ENCODE data around the gene USB1.
"Not testable (repeated sequence)": the region's sequence is repeated elsewhere in the genome, so short reads cannot be mapped to it uniquely, and the experiment has no call there.

The USB1 gene

DNA sequence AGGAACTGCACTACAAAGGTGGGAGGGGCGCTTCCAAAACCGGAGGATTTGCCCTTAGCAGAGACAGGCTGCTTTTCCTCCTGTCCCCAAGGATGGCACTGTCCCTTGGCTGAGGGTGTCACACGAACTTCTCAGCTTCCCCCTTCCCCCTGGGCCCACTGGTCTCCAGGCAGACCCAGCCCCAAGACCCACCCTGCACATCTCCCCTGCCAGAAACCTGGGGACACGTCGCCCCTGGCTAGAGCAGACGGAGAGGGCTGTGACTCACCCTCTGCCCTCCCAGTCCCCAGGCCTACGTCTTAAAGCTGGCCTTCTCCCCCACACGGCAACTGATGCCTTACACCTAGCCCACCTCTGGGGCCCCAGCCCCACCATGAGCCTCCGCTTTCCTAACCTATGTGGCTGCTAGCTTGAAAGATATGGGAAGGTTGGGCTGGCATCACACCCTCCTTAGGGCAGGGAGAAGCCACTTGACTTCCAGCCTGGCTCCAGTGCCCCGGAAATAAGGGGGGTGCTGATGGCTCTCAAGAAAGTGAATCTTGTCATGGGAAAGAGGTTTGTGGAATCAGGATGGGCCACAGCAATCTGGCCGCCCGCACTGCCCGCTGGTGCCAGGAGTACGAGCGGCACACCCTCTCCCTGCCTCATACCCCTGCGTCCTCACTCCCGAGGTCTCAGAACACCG, 5.3 kb upstream of the USB1 start:
- DNase-seq (ENCODE audit: low read depth) = no peak

GRCh38 chr16:57996406-57997175, 4.6 kb upstream of the USB1 start:
- no peak for DNase-seq (ENCODE audit: low read depth)

DNA sequence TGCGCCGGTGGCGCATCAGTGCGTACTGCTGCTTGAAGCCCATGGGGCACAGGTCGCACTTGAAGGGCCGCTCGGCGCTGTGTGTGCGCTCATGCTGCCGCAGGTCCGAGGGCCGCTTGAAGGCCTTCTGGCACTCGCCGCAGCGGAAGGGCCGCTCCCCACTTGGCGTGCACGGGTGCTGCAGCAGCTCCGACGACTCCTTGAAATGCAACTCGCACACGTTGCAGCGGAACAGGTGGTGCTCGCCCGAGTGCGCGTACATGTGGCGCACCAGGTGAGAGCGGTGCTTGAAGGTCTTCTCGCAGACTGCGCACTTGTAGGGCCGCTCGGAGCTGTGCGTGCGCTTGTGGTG, 4.1 kb upstream of the USB1 start:
- no peak for DNase-seq (ENCODE audit: low read depth)

DNA sequence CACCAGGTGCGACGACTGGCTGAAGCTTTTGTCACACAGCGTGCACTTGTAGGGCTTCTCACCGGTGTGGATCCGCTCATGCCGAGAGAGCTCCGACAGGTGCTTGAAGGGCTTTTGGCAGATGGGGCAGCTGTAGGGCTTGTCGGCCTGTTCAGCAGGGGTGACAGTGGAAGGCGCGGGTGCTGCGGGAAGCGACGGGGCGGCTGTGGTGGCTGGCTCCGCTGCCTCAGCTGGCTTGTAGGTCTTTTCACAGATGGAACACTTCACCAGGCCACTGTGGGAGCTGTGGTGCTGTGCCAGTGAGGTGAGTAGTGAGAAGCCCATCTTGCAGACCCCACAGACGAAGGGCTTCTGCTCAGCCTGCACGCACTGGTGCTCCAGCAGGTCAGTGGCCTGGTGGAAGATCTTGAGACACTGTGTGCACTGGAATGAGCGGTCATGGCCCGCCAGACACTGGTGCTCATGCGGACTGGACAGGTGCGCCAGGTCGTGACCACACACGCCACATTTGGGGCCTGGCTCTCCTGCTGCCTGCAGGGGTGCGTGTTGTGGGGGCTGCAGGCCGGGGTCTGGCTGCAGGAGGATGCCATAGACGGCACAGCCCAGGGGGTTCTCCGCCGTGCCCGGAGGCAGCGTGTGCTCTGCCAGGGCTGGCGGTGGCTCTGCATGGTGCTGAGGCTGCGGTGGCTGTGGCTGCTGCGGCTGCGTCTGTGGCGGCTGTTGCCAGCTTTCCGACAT, 3.5 kb upstream of the USB1 start:
- DNase-seq (ENCODE audit: low read depth) = no peak

DNA sequence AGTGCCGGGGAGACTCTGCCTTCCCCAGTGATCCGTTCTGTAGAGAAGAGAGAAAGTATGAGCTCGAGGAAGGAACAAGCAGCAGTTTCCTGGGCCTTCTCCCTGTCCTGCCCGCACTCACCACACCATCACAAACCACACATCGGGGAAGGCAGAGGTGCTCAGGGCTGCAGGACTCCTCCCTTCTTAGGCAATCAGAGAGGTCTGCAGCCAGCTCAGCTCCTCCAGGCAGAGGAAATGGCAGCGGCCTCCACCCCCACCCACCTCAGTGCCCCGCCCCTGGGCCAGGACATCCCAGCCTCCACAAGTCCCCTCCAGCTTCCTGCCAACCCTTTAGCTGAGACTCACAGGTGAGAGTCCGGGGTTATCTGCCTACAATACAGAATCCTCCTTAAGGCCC, 2.7 kb upstream of the USB1 start:
- DNase-seq (ENCODE audit: low read depth) = no peak

- no peak for DNase-seq (ENCODE audit: low read depth)
Observed at GRCh38 chr16:57998992-57999365, 2.2 kb upstream of the USB1 start.

DNA sequence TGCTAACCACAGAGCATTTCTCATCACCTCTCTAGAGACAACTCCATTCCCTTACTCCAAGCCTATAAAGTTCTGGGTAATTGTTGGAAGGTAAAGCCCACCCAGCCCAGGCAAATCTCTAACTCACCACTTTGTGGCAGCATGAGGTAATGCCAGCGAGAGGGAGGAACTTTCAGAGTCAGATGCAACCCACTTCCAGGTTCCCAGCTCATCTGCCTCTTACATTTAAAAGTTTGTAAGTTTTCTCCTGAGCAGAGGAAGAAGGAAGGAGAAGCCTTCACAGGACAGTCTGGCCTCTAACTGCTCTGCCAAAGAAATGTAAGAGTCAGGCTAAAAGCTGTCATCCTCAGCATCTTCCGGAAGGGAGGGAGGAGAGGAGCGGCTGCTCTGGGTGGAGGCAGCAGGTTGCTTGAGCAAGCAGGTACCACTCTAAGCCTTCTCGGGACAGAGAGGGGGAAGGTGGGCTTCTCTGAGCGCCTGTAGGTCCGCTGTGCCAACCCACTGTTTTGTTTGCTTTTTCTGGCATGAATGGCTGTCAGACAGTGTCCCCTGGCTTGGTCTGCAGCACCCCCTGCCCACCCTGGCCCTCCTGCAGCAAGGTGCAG, 1.7 kb upstream of the USB1 start:
- DNase-seq (ENCODE audit: low read depth) = no peak

DNA sequence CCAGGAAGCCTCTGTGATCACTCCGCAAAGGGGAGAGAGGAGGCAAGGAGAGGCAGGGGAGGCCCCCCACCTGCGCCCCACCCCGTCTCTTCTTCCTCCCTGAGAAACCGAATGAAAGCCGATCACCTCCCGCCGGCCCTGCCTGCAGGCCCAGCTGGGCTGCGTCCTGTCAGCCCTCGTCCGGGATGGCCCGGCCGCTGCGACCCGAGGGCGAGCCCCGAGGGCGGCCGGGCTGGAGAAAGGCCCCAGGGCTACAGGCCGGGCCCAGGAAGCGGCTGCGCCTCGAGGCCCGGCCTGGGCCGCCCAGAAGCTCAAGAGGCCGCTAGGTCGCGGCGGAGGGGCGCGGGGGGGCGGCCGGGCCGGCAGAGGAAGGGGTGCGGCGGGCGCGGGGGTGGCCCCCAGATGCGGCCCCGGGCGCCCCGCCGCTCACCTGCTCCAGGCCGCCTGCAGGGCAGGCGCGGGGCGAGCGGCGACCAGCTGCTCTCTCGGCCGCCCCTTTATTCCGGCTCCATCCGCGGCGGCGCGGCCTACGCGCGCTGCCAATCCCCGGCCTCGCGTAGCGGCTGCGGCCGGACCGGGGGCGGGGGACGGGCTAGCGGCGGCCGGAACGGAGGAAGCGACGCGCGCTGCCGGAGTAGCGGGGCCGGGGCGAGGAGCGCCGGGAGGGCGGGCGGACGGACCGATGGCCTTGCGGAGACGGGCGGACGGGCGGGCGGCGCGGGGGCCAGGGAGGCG, 1.1 kb upstream of the USB1 start, which contains the start of gene ZNF319:
ZNF319 (minus strand) TSS at position 702 of the 735 bp plus-strand sequence. CDS start 2,407 bp downstream, outside the sequence.
- DNase-seq (ENCODE audit: low read depth) = no peak

- no peak for DNase-seq (ENCODE audit: low read depth)
Observed at GRCh38 chr16:58001781-58002415, 691 bp downstream of the USB1 start.

- no peak for DNase-seq (ENCODE audit: low read depth)
Observed at GRCh38 chr16:58002416-58002800, 1.2 kb downstream of the USB1 start.

- DNase-seq (ENCODE audit: low read depth) = no peak
Observed at GRCh38 chr16:58002936-58003335, 1.7 kb downstream of the USB1 start.

DNA sequence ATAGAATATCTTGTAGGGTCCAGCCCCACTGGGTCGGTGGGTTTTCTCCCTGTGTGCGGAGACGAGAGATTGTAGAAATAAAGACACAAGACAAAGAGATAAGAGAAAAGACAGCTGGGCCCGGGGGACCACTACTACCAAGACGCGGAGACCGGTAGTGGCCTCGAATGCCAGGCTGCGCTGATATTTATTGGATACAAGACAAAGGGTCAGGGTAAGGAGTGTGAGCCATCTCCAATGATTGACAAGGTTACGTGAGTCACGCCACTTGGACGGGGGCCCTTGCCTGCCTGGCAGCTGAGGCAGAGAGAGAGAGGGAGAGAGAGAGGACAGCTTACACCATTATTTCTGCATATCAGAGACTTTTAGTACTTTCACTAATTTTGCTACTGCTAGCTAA, 3.5 kb downstream of the USB1 start:
- not testable (repeated sequence) for DNase-seq (ENCODE audit: low read depth)

DNA sequence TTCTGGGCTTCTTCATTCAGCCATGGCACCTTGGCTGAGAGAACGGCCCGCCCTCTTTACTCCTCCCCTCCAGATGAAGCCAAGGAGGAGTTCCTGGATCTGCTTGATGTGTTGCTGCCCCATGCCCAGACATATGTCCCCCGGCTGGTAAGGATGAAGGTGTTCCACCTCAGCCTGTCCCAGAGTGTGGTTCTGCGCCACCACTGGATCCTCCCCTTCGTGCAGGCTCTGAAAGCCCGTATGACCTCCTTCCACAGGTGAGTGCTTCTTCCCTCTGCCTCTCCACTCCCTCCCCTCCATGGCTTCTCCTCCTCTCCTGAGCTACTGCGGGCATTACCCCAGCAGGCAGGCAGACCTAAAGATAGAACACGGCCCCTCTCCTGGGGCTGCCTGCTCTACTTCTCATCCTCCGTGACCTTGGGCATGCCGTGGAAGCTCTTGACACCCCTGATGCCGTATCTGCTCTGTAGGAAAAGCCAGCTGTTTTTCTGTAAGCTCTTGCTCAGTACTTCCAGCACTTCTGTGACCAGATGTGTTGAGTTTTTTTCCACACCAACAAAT, 8.7 kb downstream of the USB1 start:
- no peak for DNase-seq (ENCODE audit: low read depth)

- DNase-seq (ENCODE audit: low read depth) = no peak
Observed at GRCh38 chr16:58010886-58011285, 9.7 kb downstream of the USB1 start.

- DNase-seq (ENCODE audit: low read depth) = no peak
Observed at GRCh38 chr16:58011652-58012051, 10.4 kb downstream of the USB1 start.

DNA sequence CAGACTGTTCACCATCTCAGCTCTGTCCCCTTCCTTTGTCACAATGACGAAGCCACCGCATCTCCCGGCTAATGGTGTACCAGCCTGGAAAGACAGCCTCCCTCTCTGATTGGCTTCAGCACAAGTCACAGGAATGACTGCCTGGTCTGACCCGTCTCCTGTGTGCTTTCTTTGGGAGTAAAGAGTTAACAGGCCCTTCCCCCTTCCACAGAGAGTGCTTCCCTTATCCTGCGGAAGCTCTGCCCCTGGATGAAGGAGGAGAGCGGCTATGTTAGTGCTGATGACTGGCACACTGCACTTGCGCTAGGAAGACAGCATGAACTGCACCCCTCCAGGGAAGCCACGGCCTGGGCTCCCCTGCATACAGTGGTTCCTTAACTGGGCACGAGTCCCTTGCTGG, 11.3 kb downstream of the USB1 start:
- no peak for DNase-seq (ENCODE audit: low read depth)

- DNase-seq (ENCODE audit: low read depth) = no peak
Observed at GRCh38 chr16:58013201-58013956, 12.2 kb downstream of the USB1 start.

DNA sequence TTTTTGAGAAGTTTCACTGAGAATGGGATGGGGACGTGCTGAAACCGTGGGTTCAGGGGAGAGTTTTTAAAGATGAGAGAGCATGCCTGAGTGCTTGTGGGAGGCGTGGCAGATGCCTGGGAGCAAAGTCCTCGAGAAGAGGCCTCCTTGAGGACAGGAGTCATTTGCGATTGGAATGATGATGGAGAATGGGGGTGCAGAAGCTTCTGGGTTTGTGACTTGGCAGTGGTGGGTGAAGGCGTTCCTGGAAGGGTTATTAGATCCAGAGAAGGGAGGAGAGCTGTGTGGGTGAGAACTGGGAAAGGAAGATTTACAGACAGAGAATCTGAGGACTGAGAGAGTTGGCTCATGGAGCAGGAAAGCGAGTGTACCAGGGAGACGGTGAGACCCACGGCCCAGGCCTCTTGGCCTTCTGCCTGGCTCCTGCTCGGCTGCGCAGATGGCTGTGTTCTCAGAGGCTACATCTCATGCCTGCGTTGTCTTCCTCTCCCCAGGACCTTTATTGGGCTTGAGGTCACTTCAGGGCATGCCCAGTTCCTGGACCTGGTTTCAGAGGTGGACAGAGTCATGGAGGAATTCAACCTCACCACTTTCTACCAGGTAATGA, 15.7 kb downstream of the USB1 start:
- no peak for DNase-seq (ENCODE audit: low read depth)

- DNase-seq (ENCODE audit: low read depth) = no peak
Observed at GRCh38 chr16:58018803-58019202, 17.6 kb downstream of the USB1 start.

Measured in stimulated activated CD8-positive, alpha-beta memory T cell treated with anti-CD3 and anti-CD28 coated beads, Interleukin-15, amount 100 ng/mL, for 24 hours (primary cell).